Measurements from ENCODE around the gene SLCO2B1.

SLCO2B1 gene

DNA sequence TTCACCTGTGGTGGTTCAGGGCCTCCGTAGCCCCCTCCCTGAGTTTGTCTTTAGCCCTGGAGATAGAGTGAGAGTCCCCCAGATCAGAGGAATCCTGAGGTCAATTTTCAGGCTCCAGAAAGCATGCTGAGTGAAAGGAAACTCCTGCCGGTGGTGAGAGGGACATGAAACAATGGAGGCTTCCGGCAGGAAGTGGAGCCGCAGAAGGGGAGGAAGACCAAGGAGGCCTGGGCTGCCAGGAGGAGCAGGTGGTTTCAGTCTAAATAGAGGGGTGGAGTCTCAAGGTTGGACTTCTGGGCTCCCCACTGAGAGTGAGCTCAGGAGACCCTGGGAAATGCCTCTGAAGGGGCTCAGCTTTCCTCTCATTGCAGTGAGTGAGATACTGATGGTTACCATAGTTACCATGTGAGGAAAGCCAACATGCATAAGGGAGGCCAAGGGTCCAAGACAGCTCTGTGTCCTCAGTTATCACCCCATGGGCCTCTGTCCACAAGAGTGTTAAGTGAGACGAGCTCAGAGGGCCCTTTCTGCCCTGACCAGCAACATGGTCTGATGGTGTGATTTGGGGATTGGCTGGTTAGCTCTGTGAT is 10.7 kb downstream of the SLCO2B1 start:
- no peak for DNase-seq (ENCODE audit: low spot score)

DNA sequence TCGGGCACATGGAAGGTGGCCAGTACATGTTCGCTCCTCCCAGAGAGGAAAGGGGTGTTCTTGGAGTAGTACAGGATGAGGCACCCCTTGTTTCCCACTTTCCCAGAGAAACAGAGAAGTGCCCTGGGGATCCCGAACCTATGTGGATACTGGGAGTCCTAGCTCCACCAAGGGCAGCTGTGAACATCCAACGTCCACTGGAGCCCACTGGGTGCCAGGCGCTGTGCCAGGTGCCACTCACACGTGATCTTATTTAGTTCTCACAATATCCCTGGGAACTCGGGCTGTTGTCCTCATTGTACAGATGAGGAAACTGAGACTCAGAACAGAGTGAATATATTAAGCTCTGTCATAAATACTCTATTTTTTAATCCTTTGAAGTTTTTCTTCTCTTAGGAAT is 12.0 kb downstream of the SLCO2B1 start:
- DNase-seq (ENCODE audit: low spot score), result no peak

- no peak for DNase-seq (ENCODE audit: low spot score)
Measured at GRCh38 chr11:75163921-75164849, 13.3 kb downstream of the SLCO2B1 start.

GRCh38 chr11:75165721-75166120 is 14.8 kb downstream of the SLCO2B1 start:
- no peak for DNase-seq (ENCODE audit: low spot score)

- no peak for DNase-seq (ENCODE audit: low spot score)
Measured at GRCh38 chr11:75166791-75167190, 15.9 kb downstream of the SLCO2B1 start.

- no peak for DNase-seq (ENCODE audit: low spot score)
Measured at GRCh38 chr11:75167617-75168016, 16.7 kb downstream of the SLCO2B1 start.

GRCh38 chr11:75169101-75169885 is 18.4 kb downstream of the SLCO2B1 start:
- no peak for DNase-seq (ENCODE audit: low spot score)

- no peak for DNase-seq (ENCODE audit: low spot score)
Measured at GRCh38 chr11:75170516-75171201, 19.8 kb downstream of the SLCO2B1 start.

DNA sequence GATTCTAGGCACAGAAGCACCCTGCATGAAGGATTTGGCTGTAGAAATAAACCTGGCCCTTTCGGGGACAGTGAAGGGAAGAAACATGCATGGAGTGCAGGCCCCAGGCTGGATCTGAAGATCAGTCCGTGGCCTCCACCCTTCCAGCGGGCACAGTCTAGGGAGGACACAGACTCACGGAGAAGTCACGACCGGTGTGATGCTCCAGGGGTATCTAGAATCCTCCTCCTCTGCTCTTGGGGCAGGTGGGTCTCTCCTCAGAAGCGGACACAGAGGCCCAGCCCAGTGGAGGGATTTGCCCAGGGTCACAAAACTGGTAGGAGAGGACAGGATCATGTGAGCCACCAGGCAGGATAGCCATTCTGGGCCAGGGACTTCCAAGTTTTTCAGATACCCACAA is 22.4 kb downstream of the SLCO2B1 start:
- DNase-seq (ENCODE audit: low spot score), result no peak

GRCh38 chr11:75174781-75175370 is 24.0 kb downstream of the SLCO2B1 start:
- DNase-seq (ENCODE audit: low spot score), result no peak

GRCh38 chr11:75182664-75183063 is 31.8 kb downstream of the SLCO2B1 start:
- DNase-seq (ENCODE audit: low spot score), result no peak

DNA sequence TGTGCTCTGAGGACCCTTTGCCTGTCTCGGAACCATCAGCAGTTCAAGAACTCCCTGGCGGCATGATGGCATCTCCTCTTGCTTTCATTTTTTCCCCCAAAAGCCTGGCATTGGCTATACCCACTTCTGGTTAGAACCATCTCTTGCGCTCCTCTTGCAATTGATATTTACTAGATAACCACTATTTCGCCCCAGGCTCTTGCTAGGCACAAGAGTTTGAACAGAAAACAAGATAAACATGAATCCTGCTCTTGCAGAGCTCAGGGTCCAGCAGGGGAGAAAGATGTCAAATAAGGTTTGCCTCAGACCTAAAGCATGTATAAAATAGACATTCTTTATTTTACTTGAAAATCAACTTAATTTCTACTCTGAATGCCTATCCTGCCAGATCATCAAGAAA is 33.1 kb downstream of the SLCO2B1 start:
- DNase-seq (ENCODE audit: low spot score), result no peak

GRCh38 chr11:75184757-75185425 is 34.0 kb downstream of the SLCO2B1 start:
- no peak for DNase-seq (ENCODE audit: low spot score)

DNA sequence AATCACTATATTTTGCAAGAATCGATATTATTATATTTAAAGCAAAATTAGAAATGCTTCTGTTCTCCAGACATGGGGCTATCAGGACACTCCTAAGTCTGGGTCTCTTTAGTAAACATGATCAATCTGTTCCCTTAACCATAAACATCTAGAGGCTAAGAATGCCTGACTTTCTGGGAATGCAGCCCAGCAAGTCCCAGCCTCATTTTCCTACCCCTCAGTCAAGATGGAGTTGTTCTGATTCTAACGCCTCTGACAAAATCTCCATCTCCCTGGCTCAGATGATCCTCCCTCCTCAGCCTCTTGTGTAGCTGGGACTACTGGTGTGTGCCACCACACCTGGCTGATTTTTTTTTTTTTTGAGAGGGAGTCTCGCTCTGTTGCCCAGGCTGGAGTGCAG is 35.0 kb downstream of the SLCO2B1 start:
- no peak for DNase-seq (ENCODE audit: low spot score)

DNA sequence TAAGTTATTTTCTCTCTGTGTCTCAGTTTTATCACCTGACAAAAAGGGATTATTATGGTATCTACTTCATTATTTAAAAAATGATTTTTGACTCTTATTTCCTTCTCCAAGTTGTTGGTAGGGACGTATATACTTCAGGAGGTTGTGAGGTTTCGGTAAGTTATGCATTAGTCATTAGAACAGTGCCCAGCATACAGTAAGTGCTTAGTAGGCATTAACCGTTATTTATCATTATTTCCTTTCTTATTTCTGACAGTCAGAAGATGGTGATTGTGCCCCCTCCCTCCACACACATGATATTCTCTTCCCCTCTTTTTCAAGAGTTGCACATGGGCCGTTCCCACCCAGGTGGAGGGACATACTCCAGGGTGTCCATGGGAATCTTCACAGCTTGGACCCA is 36.1 kb downstream of the SLCO2B1 start:
- DNase-seq (ENCODE audit: low spot score), result no peak

- no peak for DNase-seq (ENCODE audit: low spot score)
Measured at GRCh38 chr11:75188671-75189070, 37.8 kb downstream of the SLCO2B1 start.

GRCh38 chr11:75189108-75189507 is 38.2 kb downstream of the SLCO2B1 start:
- DNase-seq (ENCODE audit: low spot score), result no peak

DNA sequence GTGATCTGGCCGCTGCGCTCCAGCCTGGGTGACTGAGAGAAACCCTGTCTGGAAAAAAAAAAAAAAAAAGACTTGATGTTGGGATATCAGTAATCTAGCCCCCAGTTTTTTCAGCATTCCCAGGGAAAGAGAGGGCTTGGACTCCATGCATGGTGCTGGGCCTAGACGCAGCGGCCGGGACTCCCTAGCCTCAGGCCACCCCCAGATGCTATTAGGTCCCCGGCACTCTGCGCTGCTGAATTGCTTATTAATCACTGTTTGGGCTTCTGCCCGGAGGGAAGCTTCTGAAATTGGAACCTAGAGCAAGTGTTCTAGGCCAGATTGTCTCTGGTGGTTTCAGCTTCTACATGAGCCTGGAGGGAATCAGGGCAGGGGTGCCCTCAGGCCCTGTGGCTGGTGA is 39.0 kb downstream of the SLCO2B1 start:
- DNase-seq (ENCODE audit: low spot score), result no peak

DNA sequence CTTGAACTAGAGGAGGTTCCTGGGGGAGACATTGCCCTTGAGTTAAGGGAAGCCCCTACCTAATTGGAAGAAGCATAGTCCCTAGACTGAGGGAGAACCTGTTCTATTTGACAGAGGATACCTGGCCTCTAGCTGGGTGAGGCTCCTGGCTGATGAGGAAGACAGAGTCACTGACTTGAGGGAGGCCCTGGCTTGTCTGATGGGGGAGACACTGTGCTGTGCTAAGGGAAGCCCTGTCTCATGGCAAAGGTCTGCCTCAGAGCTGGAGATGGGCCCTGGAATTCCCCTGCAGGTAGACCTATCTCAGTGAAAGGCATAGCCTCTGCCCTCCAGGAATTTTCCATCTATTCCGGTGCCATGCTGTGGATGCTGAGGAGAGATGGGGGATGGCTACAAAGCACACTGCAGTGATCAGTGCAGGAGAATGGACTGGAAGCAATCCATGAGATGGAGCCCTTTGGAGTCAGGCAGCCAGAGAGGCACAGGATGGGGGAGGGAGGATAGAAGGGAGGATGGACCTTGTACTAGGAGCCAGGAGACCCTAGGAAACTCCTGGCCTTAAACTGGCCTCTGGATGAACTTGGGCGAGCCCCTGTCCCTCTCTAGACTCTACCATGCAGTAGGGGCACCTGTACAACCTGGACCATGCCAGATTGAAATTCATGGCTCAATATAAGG is 39.9 kb downstream of the SLCO2B1 start:
- DNase-seq (ENCODE audit: low spot score), result no peak

- no peak for DNase-seq (ENCODE audit: low spot score)
Measured at GRCh38 chr11:75191330-75191717, 40.4 kb downstream of the SLCO2B1 start.

DNA sequence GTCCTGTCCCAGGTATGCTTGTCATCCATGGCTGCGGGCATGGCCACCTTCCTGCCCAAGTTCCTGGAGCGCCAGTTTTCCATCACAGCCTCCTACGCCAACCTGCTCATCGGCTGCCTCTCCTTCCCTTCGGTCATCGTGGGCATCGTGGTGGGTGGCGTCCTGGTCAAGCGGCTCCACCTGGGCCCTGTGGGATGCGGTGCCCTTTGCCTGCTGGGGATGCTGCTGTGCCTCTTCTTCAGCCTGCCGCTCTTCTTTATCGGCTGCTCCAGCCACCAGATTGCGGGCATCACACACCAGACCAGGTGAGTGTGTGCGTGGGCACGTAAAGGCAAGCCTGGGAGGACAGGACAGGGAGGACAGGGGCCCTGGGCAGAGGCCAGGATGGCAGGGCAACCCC is 42.4 kb downstream of the SLCO2B1 start:
- DNase-seq (ENCODE audit: low spot score), result no peak

Measured in HuH-7.5 (cell line).